ENCODE measurements around the gene NPAS3.

The NPAS3 gene

DNA sequence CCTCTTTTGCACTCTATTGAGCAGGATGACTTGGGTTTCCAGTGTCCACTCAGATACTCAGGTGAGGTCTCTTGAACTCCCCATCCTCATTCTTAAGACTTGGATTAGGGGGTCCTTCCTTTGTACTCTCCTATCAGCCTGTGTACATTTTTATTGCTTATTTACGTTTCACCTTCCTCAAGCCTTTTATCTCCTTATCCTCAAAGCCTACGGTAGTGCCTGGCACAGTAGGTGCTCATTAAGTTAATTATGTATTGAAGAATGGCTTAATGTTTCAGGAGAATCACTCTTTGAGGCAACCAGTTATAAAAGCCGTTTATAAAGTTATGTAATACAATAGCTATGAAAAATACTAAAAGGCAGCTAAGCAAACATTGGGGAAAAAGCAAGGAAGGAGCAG, 315.7 kb downstream of the NPAS3 start:
- H3K36me3 ChIP-seq (ENCODE audit: control insufficient read depth in 5 of 5, insufficient read depth in 5 of 5, low read length in 5 of 5): no peaks in the 10 kb centered on the region
- H3K9ac ChIP-seq (ENCODE audit: low read length in 5 of 5): no peak overlapping the region
- H3K27ac ChIP-seq (ENCODE audit: low read depth, low read length): no peak overlapping the region
- no peaks in the 10 kb centered on the region for H3K27me3 ChIP-seq (ENCODE audit: control insufficient read depth in 5 of 5, insufficient read depth in 4 of 5, low read length in 5 of 5)
- no peak overlapping the region for H3K4me3 ChIP-seq (ENCODE audit: low read depth in 1 of 5, low read length in 5 of 5)
- H3K4me1 ChIP-seq (ENCODE audit: control insufficient read depth in 5 of 5, insufficient read depth in 5 of 5, low read length in 5 of 5): no peaks in the 10 kb centered on the region
- H3K9me3 ChIP-seq (ENCODE audit: control insufficient read depth in 5 of 5, low read length in 5 of 5): no peaks in the 10 kb centered on the region

DNA sequence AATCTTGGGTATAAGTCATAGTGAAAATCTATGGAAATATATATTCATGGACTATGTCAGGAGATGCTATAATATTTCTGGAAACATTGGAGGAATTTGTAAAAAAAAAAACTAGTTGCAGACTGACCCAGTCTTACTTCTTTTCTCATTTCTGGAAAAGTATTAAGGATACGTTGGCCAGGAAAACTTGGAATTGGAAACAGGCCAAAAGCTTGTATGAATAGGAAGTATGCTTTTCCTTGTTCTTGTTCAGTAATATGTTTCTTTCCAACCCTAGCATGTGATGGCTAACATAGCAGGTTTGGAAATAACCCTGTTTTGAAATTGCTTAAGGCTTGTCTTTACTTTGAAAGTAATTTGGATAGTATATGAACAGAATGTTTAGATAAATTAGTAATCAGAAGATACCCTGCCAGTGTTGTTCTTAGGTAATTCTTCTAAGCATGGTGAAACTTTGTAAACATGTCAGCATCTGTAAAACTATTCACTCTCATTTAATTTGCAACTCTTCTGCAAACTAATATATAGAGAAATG, 316.2 kb downstream of the NPAS3 start:
- no peaks in the 10 kb centered on the region for H3K36me3 ChIP-seq (ENCODE audit: control insufficient read depth in 5 of 5, insufficient read depth in 5 of 5, low read length in 5 of 5)
- no peak overlapping the region for H3K4me3 ChIP-seq (ENCODE audit: low read depth in 1 of 5, low read length in 5 of 5)
- no peak overlapping the region for H3K27ac ChIP-seq (ENCODE audit: low read depth, low read length)
- no peaks in the 10 kb centered on the region for H3K9me3 ChIP-seq (ENCODE audit: control insufficient read depth in 5 of 5, low read length in 5 of 5)
- H3K9ac ChIP-seq (ENCODE audit: low read length in 5 of 5): no peak overlapping the region
- H3K27me3 ChIP-seq (ENCODE audit: control insufficient read depth in 5 of 5, insufficient read depth in 4 of 5, low read length in 5 of 5): no peaks in the 10 kb centered on the region
- H3K4me1 ChIP-seq (ENCODE audit: control insufficient read depth in 5 of 5, insufficient read depth in 5 of 5, low read length in 5 of 5): peaks cover 0 to 1% (median 0%) of the 10 kb centered on the region in 5 donors

DNA sequence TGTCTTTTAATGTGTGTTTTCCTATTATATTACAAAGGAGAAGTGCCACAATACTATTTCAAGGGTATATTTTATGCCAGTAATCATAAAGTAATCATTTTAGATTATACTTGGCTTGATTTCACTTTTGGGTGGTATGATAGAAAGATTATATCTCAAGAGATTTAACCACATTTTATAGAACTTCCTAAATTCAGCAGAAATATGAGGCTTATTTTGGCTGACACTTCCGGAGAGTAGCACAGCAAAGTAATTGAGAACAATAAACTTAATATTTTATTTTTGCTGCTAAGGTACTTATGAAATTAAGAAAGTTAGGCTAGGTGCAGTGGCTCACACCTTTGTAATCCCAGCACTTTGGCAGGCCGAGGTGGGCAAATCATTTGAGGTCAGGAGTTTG, 319.1 kb downstream of the NPAS3 start:
- no peak overlapping the region for H3K4me3 ChIP-seq (ENCODE audit: low read depth in 1 of 5, low read length in 5 of 5)
- H3K9ac ChIP-seq (ENCODE audit: low read length in 5 of 5): no peak overlapping the region
- no peaks in the 10 kb centered on the region for H3K27me3 ChIP-seq (ENCODE audit: control insufficient read depth in 5 of 5, insufficient read depth in 4 of 5, low read length in 5 of 5)
- H3K9me3 ChIP-seq (ENCODE audit: control insufficient read depth in 5 of 5, low read length in 5 of 5): no peaks in the 10 kb centered on the region
- peaks cover 0 to 1% (median 0%) of the 10 kb centered on the region in 5 donors for H3K4me1 ChIP-seq (ENCODE audit: control insufficient read depth in 5 of 5, insufficient read depth in 5 of 5, low read length in 5 of 5)
- H3K27ac ChIP-seq (ENCODE audit: low read depth, low read length): no peak overlapping the region
- H3K36me3 ChIP-seq (ENCODE audit: control insufficient read depth in 5 of 5, insufficient read depth in 5 of 5, low read length in 5 of 5): no peaks in the 10 kb centered on the region

DNA sequence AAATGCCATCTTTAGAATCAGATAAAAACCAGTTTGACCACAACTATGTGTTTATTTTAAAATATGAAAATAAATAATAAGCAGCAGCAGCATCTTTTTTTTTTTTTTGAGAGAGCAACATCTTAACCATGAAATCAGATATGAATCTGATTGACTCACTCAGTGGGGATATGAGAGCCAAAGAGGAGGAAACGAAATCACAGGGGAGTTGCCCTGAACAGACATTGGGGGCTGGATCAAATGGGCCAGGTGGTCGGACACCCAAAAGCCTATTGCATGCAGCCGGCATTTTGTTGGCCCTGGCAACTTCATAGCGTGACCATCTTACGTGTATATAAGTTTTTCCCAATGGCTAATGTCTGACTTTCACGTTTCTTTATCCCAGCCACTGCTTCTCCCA, 321.1 kb downstream of the NPAS3 start:
- H3K36me3 ChIP-seq (ENCODE audit: control insufficient read depth in 5 of 5, insufficient read depth in 5 of 5, low read length in 5 of 5): no peaks in the 10 kb centered on the region
- H3K9ac ChIP-seq (ENCODE audit: low read length in 5 of 5): no peak overlapping the region
- no peaks in the 10 kb centered on the region for H3K27me3 ChIP-seq (ENCODE audit: control insufficient read depth in 5 of 5, insufficient read depth in 4 of 5, low read length in 5 of 5)
- H3K9me3 ChIP-seq (ENCODE audit: control insufficient read depth in 5 of 5, low read length in 5 of 5): no peaks in the 10 kb centered on the region
- H3K27ac ChIP-seq (ENCODE audit: low read depth, low read length): no peak overlapping the region
- H3K4me1 ChIP-seq (ENCODE audit: control insufficient read depth in 5 of 5, insufficient read depth in 5 of 5, low read length in 5 of 5): peaks cover 0 to 1% (median 0%) of the 10 kb centered on the region in 5 donors
- no peak overlapping the region for H3K4me3 ChIP-seq (ENCODE audit: low read depth in 1 of 5, low read length in 5 of 5)

DNA sequence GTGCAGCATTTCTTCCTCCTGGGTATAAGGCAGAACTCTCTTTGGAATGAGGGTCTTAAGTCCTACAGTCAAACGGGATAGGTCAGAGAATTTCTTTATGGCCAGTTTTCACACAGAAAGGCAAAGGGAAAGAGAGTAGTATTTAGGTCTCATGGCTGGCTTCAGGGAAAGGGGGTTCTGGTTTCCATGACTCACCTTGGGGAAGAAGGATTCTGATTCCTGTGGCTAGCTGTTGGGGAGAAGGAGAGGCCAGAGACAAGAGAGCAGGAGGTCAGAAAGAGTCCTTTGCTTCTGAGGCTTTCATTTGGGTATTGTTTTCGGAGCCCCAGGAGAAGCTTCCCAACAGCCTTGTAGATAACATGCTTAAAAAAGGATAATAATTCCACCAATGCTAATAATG, 332.5 kb downstream of the NPAS3 start:
- Histone ChIP-seq H3K27me3 (ENCODE audit: control insufficient read depth in 5 of 5, insufficient read depth in 4 of 5, low read length in 5 of 5) (no peaks in the 10 kb centered on the region), H3K4me1 (ENCODE audit: control insufficient read depth in 5 of 5, insufficient read depth in 5 of 5, low read length in 5 of 5) (no peaks in the 10 kb centered on the region), H3K4me3 (ENCODE audit: low read depth in 1 of 5, low read length in 5 of 5) (no peak overlapping the region), H3K9ac (ENCODE audit: low read length in 5 of 5) (no peak overlapping the region), H3K9me3 (ENCODE audit: control insufficient read depth in 5 of 5, low read length in 5 of 5) (no peaks in the 10 kb centered on the region), H3K36me3 (ENCODE audit: control insufficient read depth in 5 of 5, insufficient read depth in 5 of 5, low read length in 5 of 5) (no peaks in the 10 kb centered on the region), H3K27ac (ENCODE audit: low read depth, low read length) (no peak overlapping the region)

DNA sequence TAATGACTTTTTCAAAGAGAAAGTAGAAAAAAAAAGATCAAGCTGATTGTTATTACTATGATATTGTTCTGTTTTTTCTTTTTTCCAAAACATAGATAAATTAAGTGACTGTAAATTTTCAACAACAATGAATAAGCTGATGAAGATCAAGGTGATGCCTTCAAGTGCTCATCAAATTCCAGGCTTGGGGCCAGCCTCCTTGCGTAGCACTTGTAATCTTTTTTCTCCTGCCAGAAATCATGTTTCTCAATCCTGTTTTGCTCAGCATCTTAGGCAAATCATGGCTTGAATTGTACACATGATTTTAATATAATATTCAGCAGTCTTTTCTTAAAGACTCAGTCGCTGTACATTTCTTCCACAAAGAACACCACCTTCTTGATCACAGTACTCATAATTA, 333.2 kb downstream of the NPAS3 start:
- no peak overlapping the region for H3K27ac ChIP-seq (ENCODE audit: low read depth, low read length)
- no peaks in the 10 kb centered on the region for H3K4me1 ChIP-seq (ENCODE audit: control insufficient read depth in 5 of 5, insufficient read depth in 5 of 5, low read length in 5 of 5)
- no peak overlapping the region for H3K9ac ChIP-seq (ENCODE audit: low read length in 5 of 5)
- H3K36me3 ChIP-seq (ENCODE audit: control insufficient read depth in 5 of 5, insufficient read depth in 5 of 5, low read length in 5 of 5): no peaks in the 10 kb centered on the region
- no peak overlapping the region for H3K4me3 ChIP-seq (ENCODE audit: low read depth in 1 of 5, low read length in 5 of 5)
- no peaks in the 10 kb centered on the region for H3K9me3 ChIP-seq (ENCODE audit: control insufficient read depth in 5 of 5, low read length in 5 of 5)
- no peaks in the 10 kb centered on the region for H3K27me3 ChIP-seq (ENCODE audit: control insufficient read depth in 5 of 5, insufficient read depth in 4 of 5, low read length in 5 of 5)

DNA sequence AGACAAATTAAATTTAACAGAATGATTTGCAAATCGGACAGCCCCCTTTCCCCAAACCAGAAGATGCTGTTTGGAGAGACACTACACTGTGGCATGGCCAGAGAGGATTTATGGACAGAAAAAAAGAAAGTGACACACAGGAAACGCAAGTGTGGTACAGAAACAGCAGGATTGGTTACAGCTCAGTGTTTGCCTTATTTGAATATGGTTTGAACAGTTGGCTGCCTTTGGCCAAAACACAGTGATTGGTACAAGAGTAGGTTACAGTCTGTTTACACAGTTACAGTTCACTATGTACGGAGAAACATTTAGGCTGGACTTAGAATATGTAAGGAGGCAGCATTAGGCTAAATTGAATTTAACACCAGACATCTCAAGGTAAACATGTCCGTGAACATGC, 335.3 kb downstream of the NPAS3 start:
- Histone ChIP-seq H3K4me1 (ENCODE audit: control insufficient read depth in 5 of 5, insufficient read depth in 5 of 5, low read length in 5 of 5) (no peaks in the 10 kb centered on the region), H3K36me3 (ENCODE audit: control insufficient read depth in 5 of 5, insufficient read depth in 5 of 5, low read length in 5 of 5) (no peaks in the 10 kb centered on the region), H3K27ac (ENCODE audit: low read depth, low read length) (no peak overlapping the region), H3K9ac (ENCODE audit: low read length in 5 of 5) (no peak overlapping the region), H3K27me3 (ENCODE audit: control insufficient read depth in 5 of 5, insufficient read depth in 4 of 5, low read length in 5 of 5) (no peaks in the 10 kb centered on the region), H3K9me3 (ENCODE audit: control insufficient read depth in 5 of 5, low read length in 5 of 5) (no peaks in the 10 kb centered on the region), H3K4me3 (ENCODE audit: low read depth in 1 of 5, low read length in 5 of 5) (no peak overlapping the region)

DNA sequence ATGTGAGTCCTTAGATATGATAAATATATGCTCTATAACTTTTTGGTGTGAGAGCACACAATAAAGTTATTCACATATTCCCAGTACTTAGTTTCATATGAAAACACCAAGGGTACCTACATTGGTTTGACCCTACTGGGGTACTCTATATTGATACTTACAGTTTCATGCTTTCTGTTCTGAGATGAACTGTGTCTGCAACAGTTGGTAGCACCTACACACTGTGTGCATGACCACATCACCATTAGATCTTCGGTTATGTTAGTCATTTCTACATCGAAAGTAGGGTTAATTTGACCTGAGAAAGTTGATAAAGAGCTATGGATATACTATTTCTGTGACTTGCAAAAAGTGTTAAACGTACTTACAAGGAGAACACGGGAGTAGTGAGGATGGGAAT, 337.2 kb downstream of the NPAS3 start:
- H3K9ac ChIP-seq (ENCODE audit: low read length in 5 of 5): no peak overlapping the region
- H3K4me1 ChIP-seq (ENCODE audit: control insufficient read depth in 5 of 5, insufficient read depth in 5 of 5, low read length in 5 of 5): no peaks in the 10 kb centered on the region
- H3K27ac ChIP-seq (ENCODE audit: low read depth, low read length): no peak overlapping the region
- no peaks in the 10 kb centered on the region for H3K9me3 ChIP-seq (ENCODE audit: control insufficient read depth in 5 of 5, low read length in 5 of 5)
- H3K27me3 ChIP-seq (ENCODE audit: control insufficient read depth in 5 of 5, insufficient read depth in 4 of 5, low read length in 5 of 5): no peaks in the 10 kb centered on the region
- H3K36me3 ChIP-seq (ENCODE audit: control insufficient read depth in 5 of 5, insufficient read depth in 5 of 5, low read length in 5 of 5): no peaks in the 10 kb centered on the region
- H3K4me3 ChIP-seq (ENCODE audit: low read depth in 1 of 5, low read length in 5 of 5): no peak overlapping the region

DNA sequence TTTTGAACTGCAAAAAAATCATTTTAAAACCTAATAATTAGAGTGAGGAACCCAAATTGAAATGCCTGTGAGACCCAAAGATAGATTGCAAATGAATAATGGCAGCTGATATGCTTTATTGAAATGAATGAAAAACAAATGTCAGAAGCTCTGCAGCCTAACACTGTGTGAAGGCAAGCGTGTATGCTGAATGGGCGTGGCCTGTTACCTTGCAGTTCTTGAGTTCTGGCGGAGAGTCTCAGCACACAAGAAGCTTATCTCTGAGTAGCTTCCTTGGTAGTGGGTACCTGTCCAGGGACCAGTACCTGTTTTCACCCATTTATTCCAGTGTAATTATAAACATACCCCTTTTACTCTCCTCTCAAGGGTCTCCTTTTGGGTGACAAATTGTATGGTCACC, 341.2 kb downstream of the NPAS3 start:
- Histone ChIP-seq H3K27me3 (ENCODE audit: control insufficient read depth in 5 of 5, insufficient read depth in 4 of 5, low read length in 5 of 5) (no peaks in the 10 kb centered on the region), H3K9ac (ENCODE audit: low read length in 5 of 5) (no peak overlapping the region), H3K9me3 (ENCODE audit: control insufficient read depth in 5 of 5, low read length in 5 of 5) (no peaks in the 10 kb centered on the region), H3K4me3 (ENCODE audit: low read depth in 1 of 5, low read length in 5 of 5) (no peak overlapping the region), H3K36me3 (ENCODE audit: control insufficient read depth in 5 of 5, insufficient read depth in 5 of 5, low read length in 5 of 5) (no peaks in the 10 kb centered on the region), H3K27ac (ENCODE audit: low read depth, low read length) (no peak overlapping the region), H3K4me1 (ENCODE audit: control insufficient read depth in 5 of 5, insufficient read depth in 5 of 5, low read length in 5 of 5) (peaks cover 0 to 6% (median 0%) of the 10 kb centered on the region in 5 donors)

DNA sequence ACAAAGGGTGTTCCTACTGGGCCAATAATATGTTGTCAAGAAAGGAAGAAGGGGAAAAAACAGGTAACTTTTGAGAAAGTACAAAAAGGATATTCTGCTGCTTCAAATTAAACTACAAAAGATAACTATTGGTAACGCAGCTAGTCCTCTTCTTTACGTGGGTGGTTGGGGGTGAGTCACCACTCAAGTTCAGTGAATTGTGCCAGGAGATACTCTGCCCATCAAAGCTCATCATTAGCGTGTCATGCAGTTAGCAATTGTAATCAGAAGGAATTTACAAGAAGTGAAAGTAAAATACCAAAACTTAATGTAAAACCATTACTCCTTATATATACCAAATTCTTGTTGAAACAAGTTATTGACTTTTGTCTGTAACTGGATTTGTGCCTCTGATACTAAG, 342.0 kb downstream of the NPAS3 start:
- no peaks in the 10 kb centered on the region for H3K27me3 ChIP-seq (ENCODE audit: control insufficient read depth in 5 of 5, insufficient read depth in 4 of 5, low read length in 5 of 5)
- no peak overlapping the region for H3K27ac ChIP-seq (ENCODE audit: low read depth, low read length)
- no peaks in the 10 kb centered on the region for H3K36me3 ChIP-seq (ENCODE audit: control insufficient read depth in 5 of 5, insufficient read depth in 5 of 5, low read length in 5 of 5)
- H3K4me1 ChIP-seq (ENCODE audit: control insufficient read depth in 5 of 5, insufficient read depth in 5 of 5, low read length in 5 of 5): peaks cover 0 to 6% (median 0%) of the 10 kb centered on the region in 5 donors
- H3K9ac ChIP-seq (ENCODE audit: low read length in 5 of 5): no peak overlapping the region
- no peaks in the 10 kb centered on the region for H3K9me3 ChIP-seq (ENCODE audit: control insufficient read depth in 5 of 5, low read length in 5 of 5)
- no peak overlapping the region for H3K4me3 ChIP-seq (ENCODE audit: low read depth in 1 of 5, low read length in 5 of 5)
